ENCODE data around the gene BTF3L4.
"Not testable (repeated sequence)": the region's sequence is repeated elsewhere in the genome, so short reads cannot be mapped to it uniquely, and the experiment has no call there.

DNA sequence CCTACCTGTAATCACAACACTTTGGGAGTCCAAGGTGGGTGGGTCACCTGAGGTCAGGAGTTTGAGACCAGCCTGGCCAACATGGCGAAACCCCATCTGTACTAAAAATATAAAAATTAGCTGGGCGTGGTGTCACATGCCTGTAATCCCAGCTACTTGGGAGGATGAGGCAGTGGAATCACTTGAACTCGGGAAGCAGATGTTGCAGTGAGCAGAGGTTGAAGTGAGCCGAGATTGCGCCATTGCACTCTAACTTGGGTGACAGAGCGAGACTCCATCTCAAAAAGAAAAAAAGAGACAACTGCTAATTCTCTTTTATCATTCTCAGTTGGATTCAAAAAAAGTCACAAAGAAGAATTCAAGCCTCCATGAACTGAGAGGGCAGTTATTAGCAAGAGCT lies 21.2 kb downstream of the BTF3L4 start:
- TF ChIP-seq, protein P1, sequence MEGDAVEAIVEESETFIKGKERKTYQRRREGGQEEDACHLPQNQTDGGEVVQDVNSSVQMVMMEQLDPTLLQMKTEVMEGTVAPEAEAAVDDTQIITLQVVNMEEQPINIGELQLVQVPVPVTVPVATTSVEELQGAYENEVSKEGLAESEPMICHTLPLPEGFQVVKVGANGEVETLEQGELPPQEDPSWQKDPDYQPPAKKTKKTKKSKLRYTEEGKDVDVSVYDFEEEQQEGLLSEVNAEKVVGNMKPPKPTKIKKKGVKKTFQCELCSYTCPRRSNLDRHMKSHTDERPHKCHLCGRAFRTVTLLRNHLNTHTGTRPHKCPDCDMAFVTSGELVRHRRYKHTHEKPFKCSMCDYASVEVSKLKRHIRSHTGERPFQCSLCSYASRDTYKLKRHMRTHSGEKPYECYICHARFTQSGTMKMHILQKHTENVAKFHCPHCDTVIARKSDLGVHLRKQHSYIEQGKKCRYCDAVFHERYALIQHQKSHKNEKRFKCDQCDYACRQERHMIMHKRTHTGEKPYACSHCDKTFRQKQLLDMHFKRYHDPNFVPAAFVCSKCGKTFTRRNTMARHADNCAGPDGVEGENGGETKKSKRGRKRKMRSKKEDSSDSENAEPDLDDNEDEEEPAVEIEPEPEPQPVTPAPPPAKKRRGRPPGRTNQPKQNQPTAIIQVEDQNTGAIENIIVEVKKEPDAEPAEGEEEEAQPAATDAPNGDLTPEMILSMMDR (conservative IDR thresholded peaks at IDR 0.05; ENCODE audit: low read length), result not testable (repeated sequence)
- not testable (repeated sequence) for TF ChIP-seq EZH2phosphoT487 (IDR thresholded peaks at IDR 0.05; ENCODE audit: borderline replicate concordance, low read depth, low read length)

Measured in OCI-LY7 (cell line).